T-helper 2 cell treated with Interferon-gamma antibody and Interleukin-4, amounts not matched to agents 5 μg/mL and 100 μg/mL, for 36 hours (primary cell): ENCODE measurements around the gene GTF2H4.

ENCODE experiments used
- DNase-seq: peaks from one replicate; pipeline ENCODE4 v3.0.0; 2021; ENCODE audit warnings: low spot score
- H3K27ac Mint-ChIP-seq: one replicate; pipeline ENCODE4 v1.8.0; 2021; ENCODE audit warnings: mild to moderate bottlenecking, mixed read lengths
- H3K27me3 Mint-ChIP-seq: one replicate; pipeline ENCODE4 v1.8.0; 2021; ENCODE audit warnings: low read depth, mixed read lengths
- H3K36me3 Mint-ChIP-seq: one replicate; pipeline ENCODE4 v1.8.0; 2021; ENCODE audit warnings: low read depth, mixed read lengths
- H3K4me1 Mint-ChIP-seq: one replicate; pipeline ENCODE4 v1.8.0; 2021; ENCODE audit warnings: low read depth, mixed read lengths
- H3K4me3 Mint-ChIP-seq: one replicate; pipeline ENCODE4 v1.8.0; 2022; ENCODE audit warnings: mild to moderate bottlenecking, moderate library complexity, mixed read lengths
- H3K9me3 Mint-ChIP-seq: one replicate; pipeline ENCODE4 v1.8.0; 2021; ENCODE audit warnings: mixed read lengths

Gene GTF2H4

GRCh38 chr6:30935018-30935417 lies 27.0 kb downstream of the GTF2H4 start:
- Mint-ChIP-seq H3K9me3 (no peaks in the 10 kb centered on the region), H3K4me1 (no peaks in the 10 kb centered on the region), H3K4me3 (no peak overlapping the region), H3K36me3 (no peaks in the 10 kb centered on the region), H3K27ac (no peak overlapping the region), H3K27me3 (peaks cover 3% of the 10 kb centered on the region)
- no peak for DNase-seq

- Mint-ChIP-seq H3K27ac (no peak overlapping the region), H3K27me3 (peaks cover 15% of the 10 kb centered on the region), H3K36me3 (no peaks in the 10 kb centered on the region), H3K4me3 (no peak overlapping the region), H3K9me3 (no peaks in the 10 kb centered on the region), H3K4me1 (no peaks in the 10 kb centered on the region)
- no peak for DNase-seq
Observed at GRCh38 chr6:30937265-30937664, 29.3 kb downstream of the GTF2H4 start.

GRCh38 chr6:30938730-30939129 lies 30.7 kb downstream of the GTF2H4 start:
- no peak overlapping the region for H3K27ac Mint-ChIP-seq
- no peaks in the 10 kb centered on the region for H3K4me1 Mint-ChIP-seq
- H3K36me3 Mint-ChIP-seq, result no peaks in the 10 kb centered on the region
- peaks cover 27% of the 10 kb centered on the region for H3K27me3 Mint-ChIP-seq
- H3K4me3 Mint-ChIP-seq, result no peak overlapping the region
- no peaks in the 10 kb centered on the region for H3K9me3 Mint-ChIP-seq
- DNase-seq, result no peak

GRCh38 chr6:30939473-30939872 lies 31.5 kb downstream of the GTF2H4 start:
- no peak overlapping the region for H3K27ac Mint-ChIP-seq
- H3K36me3 Mint-ChIP-seq, result no peaks in the 10 kb centered on the region
- H3K4me1 Mint-ChIP-seq, result no peaks in the 10 kb centered on the region
- no peaks in the 10 kb centered on the region for H3K9me3 Mint-ChIP-seq
- no peak for DNase-seq
- peaks cover 31% of the 10 kb centered on the region for H3K27me3 Mint-ChIP-seq
- no peak overlapping the region for H3K4me3 Mint-ChIP-seq

GRCh38 chr6:30940361-30940986 lies 32.5 kb downstream of the GTF2H4 start, which contains the start of gene MUCL3:
MUCL3 (plus strand) TSS chr6:30940973; CDS start chr6:30941000, 27 bp downstream.
- no peak for DNase-seq
- Mint-ChIP-seq H3K4me3 (no peak within 1 kb of the TSS), H3K27me3 (peaks cover 30% of the 10 kb centered on the region), H3K27ac (no peak within 1 kb of the TSS), H3K4me1 (no peaks in the 10 kb centered on the region), H3K36me3 (no peaks in the 10 kb centered on the region), H3K9me3 (no peaks in the 10 kb centered on the region)

GRCh38 chr6:30942338-30943060 lies 34.5 kb downstream of the GTF2H4 start:
- no peak overlapping the region for H3K27ac Mint-ChIP-seq
- H3K9me3 Mint-ChIP-seq, result no peaks in the 10 kb centered on the region
- H3K4me1 Mint-ChIP-seq, result no peaks in the 10 kb centered on the region
- no peak overlapping the region for H3K4me3 Mint-ChIP-seq
- H3K27me3 Mint-ChIP-seq, result peaks cover 43% of the 10 kb centered on the region
- H3K36me3 Mint-ChIP-seq, result no peaks in the 10 kb centered on the region
- DNase-seq, result no peak

GRCh38 chr6:30944051-30944450 lies 36.0 kb downstream of the GTF2H4 start:
- DNase-seq, result no peak
- no peak overlapping the region for H3K27ac Mint-ChIP-seq
- peaks cover 56% of the 10 kb centered on the region for H3K27me3 Mint-ChIP-seq
- no peaks in the 10 kb centered on the region for H3K9me3 Mint-ChIP-seq
- H3K36me3 Mint-ChIP-seq, result no peaks in the 10 kb centered on the region
- H3K4me3 Mint-ChIP-seq, result no peak overlapping the region
- no peaks in the 10 kb centered on the region for H3K4me1 Mint-ChIP-seq

GRCh38 chr6:30945281-30945680 lies 37.3 kb downstream of the GTF2H4 start:
- no peak for DNase-seq
- Mint-ChIP-seq H3K27ac (no peak overlapping the region), H3K4me1 (no peaks in the 10 kb centered on the region), H3K9me3 (no peaks in the 10 kb centered on the region), H3K4me3 (no peak overlapping the region), H3K27me3 (peaks cover 65% of the 10 kb centered on the region), H3K36me3 (no peaks in the 10 kb centered on the region)

- Mint-ChIP-seq H3K27me3 (peaks cover 74% of the 10 kb centered on the region), H3K4me3 (no peak overlapping the region), H3K27ac (no peak overlapping the region), H3K4me1 (no peaks in the 10 kb centered on the region), H3K9me3 (no peaks in the 10 kb centered on the region), H3K36me3 (no peaks in the 10 kb centered on the region)
- no peak for DNase-seq
Observed at GRCh38 chr6:30947231-30947630, 39.2 kb downstream of the GTF2H4 start.

GRCh38 chr6:30948811-30949210 lies 40.8 kb downstream of the GTF2H4 start:
- H3K36me3 Mint-ChIP-seq, result no peaks in the 10 kb centered on the region
- no peaks in the 10 kb centered on the region for H3K9me3 Mint-ChIP-seq
- H3K4me3 Mint-ChIP-seq, result no peak overlapping the region
- no peak overlapping the region for H3K27ac Mint-ChIP-seq
- no peaks in the 10 kb centered on the region for H3K4me1 Mint-ChIP-seq
- no peak for DNase-seq
- H3K27me3 Mint-ChIP-seq, result peaks cover 73% of the 10 kb centered on the region

- Mint-ChIP-seq H3K36me3 (no peaks in the 10 kb centered on the region), H3K4me3 (no peak overlapping the region), H3K4me1 (peaks cover 4% of the 10 kb centered on the region), H3K9me3 (no peaks in the 10 kb centered on the region), H3K27ac (no peak overlapping the region), H3K27me3 (peaks cover 83% of the 10 kb centered on the region)
- no peak for DNase-seq
Observed at GRCh38 chr6:30951907-30952469, 44.0 kb downstream of the GTF2H4 start.

- DNase-seq, result no peak
- peaks cover 84% of the 10 kb centered on the region for H3K27me3 Mint-ChIP-seq
- no peaks in the 10 kb centered on the region for H3K36me3 Mint-ChIP-seq
- H3K4me3 Mint-ChIP-seq, result peak overlapping the region; percentile 52
- H3K4me1 Mint-ChIP-seq, result peaks cover 4% of the 10 kb centered on the region
- no peaks in the 10 kb centered on the region for H3K9me3 Mint-ChIP-seq
- no peak overlapping the region for H3K27ac Mint-ChIP-seq
Observed at GRCh38 chr6:30954631-30955366, 46.8 kb downstream of the GTF2H4 start.

- Mint-ChIP-seq H3K9me3 (no peaks in the 10 kb centered on the region), H3K27ac (no peak overlapping the region), H3K36me3 (no peaks in the 10 kb centered on the region), H3K4me3 (peak overlapping the region; percentile 65), H3K4me1 (peaks cover 4% of the 10 kb centered on the region), H3K27me3 (peaks cover 81% of the 10 kb centered on the region)
- DNase-seq, result peak; percentile 25
Observed at GRCh38 chr6:30955367-30956042, 47.5 kb downstream of the GTF2H4 start.
